GM18520 (cell line): ENCODE measurements around the gene CDC123.
"Not testable (repeated sequence)": the region's sequence is repeated elsewhere in the genome, so short reads cannot be mapped to it uniquely, and the experiment has no call there.

Experiments
- ATAC-seq: cut with Tn5 transposase; IDR thresholded peaks from one replicate; pipeline ENCODE4 v1.9.1; 2021; ENCODE audit not compliant: unreplicated experiment

Gene CDC123

DNA sequence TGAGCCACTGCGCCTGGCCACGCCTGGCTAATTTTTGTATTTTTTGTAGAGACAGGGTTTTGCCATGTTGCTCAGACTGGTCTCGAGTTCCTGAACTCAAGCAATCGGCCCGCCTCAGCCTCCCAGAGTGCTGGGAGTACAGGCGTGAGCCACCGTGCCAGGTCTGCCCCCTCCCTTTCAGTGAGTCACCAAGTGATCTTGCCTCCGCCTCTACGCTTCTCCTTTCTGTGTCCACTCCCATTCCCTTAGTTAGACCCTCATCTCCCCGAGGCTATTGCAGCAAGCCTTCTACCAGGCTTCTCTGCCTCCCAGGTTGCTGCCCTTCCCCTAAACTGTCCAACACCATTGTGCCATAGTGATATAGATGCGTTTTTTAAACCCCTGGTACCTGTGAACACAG lies 32.9 kb downstream of the CDC123 start:
- ATAC-seq = no peak

DNA sequence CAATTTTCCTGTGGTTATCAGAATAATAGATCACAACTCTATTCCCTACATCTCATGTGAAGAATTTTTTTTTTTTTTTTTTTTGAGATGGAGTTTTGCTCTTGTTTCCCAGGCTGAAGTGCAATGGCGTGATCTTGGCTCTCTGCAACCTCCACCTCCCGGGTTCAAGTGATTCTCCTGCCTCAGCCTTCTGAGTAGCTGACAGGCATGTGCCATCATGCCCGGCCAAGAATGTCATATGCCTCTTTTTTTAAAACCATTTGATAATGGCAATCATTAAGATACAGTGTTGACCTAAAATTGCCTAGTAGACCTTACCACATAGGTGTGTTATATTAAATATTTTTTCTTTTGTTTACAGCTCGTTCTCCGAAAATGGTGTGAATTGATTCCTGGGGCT lies 38.7 kb downstream of the CDC123 start:
- not testable (repeated sequence) for ATAC-seq

DNA sequence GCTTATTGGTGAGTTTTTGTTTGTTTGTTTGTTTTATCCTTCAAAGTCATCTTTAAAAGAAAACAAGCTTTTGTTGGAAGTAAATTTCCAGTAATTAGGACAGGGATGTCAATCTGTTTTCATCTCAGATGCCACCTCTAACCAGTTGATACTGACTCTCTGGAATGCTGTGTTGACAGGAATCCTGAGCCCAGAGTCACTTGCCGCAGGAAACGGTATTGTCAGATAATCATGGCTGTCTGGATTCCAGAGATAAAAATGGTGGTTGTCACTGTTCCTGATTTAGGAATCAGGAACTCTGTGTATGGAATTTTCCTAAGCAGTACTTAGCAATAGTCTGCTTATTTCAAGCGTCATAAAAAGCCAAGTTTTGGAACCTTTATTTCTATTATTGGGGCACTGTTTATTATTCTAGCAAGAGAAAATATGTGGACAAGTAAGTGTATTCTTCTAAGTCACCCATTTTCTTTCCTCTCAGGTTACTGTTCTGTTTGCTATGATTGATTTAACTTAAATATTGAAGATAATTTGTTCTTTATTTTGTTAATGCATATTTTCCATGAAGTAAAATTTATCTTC lies 39.2 kb downstream of the CDC123 start:
- no peak for ATAC-seq

DNA sequence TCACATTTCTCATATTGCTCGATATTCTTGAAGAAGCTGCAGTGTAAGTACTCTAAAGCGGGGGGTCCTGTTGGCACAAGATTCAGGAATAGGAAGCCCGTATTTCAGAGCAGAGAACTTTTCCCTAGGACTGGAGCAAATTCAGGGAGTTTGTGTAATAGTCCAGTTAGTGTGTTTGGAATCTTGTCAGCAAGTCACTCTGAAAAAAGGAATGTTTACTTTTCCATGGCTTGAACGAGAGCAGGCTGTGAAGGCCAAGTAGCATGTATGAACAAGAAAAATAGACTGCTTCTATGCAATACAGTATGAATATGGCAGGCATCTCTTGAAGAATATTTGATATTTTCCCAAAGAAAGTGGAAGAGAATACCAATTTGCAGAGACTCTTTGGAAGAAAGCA lies 39.8 kb downstream of the CDC123 start:
- no peak for ATAC-seq

DNA sequence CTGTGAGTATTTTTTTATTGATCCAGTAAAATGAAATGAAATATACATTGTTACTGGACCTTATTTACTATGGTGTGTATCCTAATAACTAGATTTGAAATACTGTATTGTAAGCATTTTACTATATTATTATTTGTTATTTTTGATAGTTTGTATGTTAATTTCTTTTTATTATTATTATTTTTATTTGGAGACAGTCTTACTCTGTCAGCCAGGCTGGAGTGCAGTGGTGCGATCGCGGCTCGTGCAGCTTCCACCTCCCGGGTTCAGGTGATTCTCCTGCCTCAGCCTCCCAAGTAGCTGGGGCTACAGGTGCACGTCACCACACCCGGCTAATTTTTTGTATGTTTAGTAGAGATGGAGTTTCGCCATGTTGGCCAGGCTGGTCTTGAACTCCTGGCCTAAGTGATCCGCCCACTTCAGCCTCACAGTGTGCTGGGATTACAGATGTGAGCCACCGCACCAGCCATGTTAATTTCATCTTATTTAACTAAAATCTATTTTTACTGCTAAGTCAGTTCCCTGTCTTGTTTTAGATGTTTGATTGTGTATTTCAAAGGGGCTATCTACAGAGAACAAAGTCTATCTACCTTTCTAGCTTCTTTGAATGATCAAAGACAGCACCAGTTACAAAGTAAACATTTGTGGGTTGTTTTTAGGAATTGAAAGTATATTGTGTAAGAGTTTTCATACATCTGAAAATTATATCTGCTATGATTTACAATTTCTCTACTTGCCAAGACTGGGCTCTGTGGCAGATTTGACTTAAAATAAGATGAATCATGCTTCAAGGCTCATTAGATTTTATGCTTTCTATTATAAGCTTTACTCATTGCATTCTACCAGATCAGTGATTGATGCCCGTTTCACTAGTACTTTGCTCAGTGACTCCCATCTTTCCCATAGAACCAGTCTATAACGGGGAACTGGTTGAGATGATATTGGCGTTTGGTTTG lies 41.6 kb downstream of the CDC123 start:
- ATAC-seq = no peak

DNA sequence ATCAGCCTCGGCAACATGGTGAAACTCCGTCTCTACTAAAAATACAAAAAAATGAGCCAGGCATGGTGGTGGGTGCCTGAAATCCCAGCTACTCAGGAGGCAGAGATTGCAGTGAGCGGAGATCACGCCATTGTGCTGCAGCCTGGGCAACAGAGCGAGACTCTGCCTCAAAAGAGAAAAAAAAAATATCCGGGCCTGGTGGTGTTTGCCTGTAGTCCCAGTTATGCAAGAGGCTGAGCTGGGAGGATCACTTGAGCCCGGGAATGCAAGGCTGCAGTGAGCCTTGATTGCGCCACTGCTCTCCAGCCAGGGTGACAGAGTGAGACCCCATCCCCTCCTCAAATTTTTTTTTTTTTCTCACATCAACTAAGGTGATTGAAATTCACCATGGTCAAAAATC lies 42.8 kb downstream of the CDC123 start:
- no peak for ATAC-seq

DNA sequence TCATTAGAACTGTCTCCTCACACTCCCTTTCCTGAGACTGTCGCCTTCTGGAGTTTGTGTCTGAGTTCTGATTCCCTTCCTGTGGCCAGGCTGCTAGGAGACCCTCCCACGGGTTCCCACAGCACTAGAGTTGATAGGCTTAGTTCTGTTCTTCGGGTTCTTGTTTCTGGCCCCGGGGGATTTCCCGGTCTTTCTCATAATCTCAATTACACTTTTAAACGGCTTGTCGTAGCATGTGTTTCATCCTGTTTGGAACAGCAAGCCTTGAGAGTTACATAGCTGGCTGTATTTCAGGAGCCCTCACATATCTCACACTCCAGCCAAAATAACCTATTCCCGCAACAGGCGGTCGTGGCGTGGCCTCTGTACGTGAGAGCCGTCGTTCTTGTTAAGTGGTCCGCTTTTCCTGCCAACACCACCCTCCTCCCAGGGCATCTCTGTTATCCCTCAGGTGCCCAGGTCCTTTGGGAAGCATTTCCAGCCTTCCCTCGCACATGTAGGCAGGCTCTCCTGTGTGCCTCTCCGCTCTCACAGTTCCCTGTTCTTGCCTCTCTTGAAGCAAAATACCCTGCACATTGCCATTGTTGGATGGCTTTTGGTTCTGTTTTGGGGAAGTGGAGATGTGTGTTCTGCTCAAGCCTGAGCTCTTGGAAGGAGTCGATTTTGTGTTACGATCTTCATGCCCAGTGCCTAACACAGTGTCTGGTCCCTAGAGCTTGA lies 46.0 kb downstream of the CDC123 start:
- no peak for ATAC-seq

DNA sequence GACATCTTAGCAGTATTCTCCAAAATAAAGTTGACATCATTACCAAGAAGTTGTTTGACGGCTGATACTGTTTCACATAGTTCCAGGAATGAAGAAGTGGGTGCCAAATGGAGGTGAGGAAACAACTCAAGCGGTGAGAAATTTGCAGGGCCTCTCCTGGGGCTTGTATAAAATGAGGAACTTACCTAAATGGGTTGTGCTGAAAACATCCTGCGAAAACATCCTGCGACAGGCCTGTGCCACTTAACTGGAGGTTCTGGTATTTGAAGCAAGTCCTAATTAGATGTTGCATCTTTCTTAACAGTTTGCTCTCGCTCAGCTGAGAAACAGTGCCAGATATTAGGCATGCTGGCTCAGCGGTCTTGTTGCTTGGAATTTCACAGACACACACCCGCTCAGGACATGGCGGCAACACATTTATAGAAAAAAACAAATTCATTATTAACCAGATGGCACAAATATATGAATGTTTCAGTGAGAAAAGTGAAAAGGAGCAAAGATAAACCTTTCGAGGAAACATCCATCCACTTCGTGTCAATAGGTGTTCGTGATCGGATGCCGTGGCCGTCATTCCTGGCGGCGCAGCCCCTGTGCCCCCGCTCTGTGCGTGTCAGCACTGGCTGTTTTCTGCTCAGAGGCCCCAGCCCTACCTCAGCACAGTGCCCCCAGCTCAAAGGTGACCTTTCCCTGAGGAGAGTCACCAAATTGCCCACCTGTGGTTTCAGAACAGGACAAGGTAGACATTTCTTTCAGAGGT lies 48.1 kb downstream of the CDC123 start:
- ATAC-seq = no peak

DNA sequence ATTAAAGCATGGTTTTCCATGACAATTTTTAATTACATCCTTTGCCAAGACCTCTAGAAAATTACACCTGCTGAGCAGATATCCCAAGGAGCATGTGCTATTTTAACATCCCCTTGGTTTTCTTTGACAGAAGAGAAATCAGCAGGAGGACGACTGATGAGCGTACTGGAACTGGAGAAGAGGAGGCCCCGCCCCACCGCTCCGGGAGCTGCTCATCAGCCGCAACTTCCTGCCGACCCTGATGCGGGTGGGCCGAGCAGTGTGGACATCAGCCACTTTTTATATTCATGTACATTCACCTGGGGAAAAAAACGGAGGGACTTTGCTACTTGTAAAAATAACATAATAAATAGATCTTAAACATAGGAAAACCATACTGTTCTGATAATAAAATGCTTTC lies 54.2 kb downstream of the CDC123 start:
- ATAC-seq = no peak

DNA sequence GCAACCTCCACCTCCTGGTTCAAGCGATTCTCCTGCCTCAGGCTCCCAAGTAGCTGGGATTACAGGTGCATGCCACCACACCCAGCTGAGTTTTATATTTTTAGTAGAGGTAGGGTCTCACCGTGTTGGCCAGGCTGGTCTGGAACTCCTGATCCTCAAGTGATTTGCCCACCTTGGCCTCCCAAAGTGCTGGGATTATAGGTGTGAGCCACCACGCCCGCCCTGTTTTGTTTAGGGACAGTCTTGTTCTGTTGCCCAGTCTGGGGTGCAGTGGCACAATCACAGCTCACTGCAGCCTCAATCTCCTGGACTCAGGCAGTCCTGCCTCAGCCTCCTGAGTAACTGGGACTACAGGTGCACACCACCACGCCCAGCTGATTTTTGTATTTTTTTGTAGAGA lies 54.7 kb downstream of the CDC123 start:
- not testable (repeated sequence) for ATAC-seq

DNA sequence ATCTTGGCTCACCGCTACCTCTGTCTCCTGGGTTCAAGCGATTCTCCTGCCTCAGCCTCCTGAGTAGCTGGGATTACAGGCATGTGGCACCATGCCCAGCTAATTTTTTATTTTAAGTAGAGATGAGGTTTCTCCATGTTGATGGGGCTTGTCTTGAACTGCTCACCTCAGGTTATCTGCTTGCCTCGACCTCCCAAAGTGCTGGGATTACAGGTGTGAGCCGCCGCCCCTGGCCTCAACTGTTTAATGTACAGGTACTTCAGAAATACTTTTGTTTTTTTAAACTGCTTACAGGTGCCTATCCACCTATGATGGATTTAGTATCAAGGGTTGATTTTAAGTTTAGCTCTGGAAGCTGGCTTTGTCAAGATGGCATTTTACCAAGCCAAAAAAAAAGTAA lies 55.6 kb downstream of the CDC123 start:
- ATAC-seq = no peak

DNA sequence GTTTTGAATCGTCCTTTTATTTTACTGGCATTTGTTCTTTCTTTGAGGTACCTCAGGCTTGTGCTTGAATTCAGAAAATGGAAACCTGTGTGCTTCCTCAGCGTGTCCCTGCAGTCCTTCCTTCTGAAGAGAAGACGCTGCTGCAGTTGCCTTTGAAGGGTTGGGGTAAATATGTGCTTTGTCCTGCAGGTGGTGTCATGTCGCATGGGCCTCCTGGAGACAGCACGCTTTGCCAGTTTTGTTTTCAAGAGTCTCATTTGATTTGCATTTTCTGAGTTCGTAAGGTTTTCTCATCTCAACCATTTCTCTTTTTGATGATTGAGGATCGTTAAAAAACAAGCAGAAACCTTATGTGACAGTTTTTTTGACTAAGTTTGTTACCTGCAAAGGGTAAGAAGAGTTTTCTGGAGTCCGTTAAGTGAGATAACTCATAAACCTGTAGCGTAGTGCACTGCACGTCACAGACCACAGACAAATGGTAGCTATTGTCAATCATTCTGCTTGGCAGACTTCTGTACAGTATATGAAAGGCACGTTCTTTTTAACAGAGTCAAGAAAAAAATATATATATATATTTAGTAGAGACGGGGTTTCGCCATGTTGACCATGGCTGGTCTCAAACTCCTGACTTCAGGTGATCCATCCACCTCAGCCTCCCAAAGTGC lies 57.0 kb downstream of the CDC123 start:
- ATAC-seq = no peak

DNA sequence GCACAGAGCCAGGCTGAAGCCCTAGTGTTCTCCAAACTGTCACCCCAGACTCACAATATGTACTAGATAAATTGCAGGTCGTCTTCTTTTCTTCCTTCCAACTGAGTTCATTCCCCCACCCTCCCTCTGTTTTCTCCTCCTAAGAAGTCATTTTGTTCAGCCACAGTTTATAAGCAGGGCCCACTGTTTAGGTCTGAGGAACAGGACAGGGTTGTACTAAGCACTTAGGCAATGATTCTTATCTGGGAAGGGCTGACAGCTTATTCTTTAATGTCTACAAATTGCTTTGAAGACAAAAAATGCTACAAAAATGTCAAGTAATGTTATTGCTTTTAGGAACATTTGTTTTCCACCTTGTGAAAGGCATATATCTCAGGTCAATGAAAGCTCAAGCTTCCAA lies 59.1 kb downstream of the CDC123 start:
- no peak for ATAC-seq

DNA sequence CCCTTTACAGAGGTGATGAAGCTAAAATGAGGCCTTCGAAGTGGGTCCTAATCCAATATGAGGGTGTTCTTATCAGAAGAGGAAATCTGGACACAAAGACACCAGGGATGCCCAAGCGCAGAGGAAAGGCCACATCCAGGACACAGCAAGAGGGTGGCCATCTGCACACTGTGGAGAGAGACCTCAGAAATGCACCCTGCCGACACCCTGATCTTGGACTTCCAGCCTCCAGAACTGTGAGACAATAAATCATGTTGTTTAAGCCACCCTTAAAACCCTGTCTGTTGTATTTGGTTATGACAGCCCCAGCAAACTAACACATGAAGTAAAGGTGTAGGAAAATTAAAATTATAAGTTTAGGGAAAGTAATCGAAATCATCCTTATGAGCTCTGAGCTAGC lies 64.0 kb downstream of the CDC123 start:
- no peak for ATAC-seq

DNA sequence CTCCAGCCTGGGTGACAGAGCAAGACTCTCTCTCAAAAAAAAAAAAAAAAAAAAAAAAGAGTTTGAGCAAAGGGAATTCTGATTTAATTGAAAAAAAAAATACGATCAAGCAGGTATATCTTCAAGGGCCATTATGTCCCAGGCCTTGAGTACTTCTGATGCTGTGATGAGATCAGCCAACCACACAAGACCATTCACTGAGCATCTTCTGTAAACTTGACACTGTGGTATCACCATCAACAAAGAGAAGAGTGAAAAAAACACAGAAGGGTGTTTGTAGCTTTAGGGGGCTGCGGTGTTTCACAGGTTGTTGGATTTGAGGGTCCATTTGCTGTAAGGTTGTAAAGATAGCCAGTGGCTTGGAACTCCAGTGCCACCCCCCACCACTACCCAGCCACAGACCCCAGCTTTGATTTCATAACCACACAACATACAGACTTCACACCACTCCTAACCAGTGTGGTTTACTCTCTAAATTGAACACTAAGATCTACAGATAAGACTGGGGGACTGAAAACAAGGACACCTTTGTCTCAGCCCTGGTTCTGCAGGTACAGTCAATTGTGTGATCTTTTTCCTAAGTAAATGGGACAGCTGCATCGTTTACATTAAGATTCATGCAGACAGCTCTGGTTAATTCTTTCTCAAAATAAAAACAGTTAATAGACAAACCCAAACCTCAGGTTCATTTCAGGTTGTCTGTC lies 66.4 kb downstream of the CDC123 start:
- no peak for ATAC-seq

DNA sequence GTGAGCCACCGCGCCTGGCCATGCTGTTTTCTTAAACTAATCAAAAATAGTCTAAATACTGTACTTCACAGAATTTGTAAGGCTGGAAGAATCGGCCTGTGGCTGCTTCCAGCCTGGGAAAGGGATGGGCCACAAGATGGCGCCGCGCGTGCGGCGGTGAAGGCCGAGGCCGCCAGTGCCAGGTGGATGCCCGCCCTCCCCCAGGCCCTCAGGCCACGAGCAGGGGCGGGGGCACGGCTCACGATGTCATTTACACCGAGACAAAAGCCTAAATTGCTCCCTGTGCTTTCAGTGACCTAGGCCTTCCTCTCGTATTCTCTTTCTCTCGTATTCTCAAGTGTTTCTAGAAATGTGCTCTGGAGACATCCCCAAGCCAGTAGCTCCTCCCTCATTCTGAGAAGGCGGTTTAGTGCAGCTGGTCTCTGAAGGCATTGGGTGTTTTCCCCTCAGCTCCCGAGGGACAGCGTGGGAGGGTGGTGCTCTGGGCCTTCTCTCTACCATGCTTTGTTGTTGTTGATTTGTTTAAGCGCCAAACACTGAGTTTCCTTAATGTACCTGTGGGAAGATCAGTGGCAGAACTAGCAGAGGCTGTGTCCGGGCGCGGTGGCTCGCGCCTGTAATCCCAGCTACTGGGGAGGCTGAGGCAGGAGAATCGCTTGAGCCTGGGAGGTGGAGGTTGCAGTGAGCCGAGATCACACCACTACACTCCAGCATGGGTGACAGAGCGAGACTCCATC lies 68.4 kb downstream of the CDC123 start:
- peak; percentile 87 for ATAC-seq

DNA sequence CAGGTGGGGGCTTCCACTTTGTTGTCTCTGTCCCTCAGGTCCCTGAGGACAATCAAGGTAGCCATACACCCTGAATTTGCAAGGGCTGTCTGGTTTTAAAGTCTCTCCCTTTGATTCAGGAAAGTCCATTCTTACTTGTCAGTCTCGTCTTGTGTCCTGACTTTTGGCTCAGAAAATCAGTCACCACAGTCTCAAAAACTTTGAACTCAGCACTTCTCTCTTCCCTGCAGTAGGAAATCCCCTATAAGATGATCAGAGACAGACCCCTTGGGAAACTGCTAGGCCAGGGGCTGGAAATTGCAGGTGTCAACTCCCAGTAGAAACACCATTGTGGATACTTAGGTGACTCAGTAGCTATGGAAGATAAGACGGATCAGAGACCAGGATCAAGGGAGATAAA lies 73.1 kb downstream of the CDC123 start:
- no peak for ATAC-seq

DNA sequence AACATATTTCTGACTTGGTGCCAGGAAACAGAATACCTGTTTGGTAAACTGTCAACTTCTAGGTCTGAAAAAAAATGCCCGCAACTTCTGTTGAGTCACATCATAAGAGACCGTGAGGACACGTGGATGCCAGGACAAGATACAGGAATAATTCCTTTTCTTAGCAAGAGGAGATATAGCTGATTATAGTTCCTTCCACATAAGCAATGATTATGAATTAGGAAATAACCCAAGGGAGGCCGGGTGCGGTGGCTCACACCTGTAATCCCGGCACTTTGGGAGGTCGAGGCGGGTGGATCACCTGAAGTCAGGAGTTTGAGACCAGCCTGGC lies 75.2 kb downstream of the CDC123 start:
- no peak for ATAC-seq

DNA sequence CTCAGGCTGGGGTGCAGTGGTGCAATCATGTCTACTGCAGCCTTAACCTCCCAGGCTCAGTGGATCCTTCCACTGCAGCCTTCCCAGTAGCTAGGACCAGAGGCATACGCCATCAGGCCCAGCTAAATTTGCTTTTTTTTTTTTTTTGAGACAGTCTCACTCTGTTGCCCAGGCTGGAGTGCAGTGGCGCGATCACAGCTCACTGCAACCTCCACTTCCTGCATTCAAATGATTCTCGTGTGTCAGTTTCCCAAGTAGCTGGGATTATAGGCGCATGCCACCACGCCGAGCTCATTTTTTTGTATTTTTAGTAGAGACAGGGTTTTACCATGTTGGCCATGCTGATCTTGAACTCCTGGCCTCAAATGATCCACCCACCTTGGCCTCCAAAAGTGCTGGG lies 81.9 kb downstream of the CDC123 start:
- not testable (repeated sequence) for ATAC-seq

DNA sequence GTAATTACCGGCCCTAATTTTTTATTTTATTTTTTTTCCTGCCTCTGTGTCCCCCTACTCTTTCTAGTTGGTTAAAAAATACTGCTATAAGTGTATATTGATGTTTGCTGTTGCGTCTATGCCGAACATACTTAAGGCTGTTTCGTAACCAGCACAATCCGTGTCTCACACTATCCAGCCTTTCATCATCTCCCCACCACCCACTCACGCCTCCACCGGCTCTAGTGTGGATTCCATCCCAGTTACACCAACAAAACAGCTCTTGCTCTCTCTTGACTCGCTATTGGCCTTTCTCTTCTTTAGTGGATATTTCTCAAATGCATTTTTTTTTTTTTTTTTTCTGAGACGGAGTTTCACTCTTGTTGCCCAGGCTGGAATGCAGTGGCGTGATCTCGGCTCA lies 83.3 kb downstream of the CDC123 start:
- no peak for ATAC-seq
